H1 (cell line): ENCODE data around the gene MYO1D. TPM values are rescaled to one million over a fixed set of nuclear protein-coding genes. Genes with fewer than 3 reads are reported as not detected.

Source experiments
- CTCF ChIA-PET: fragments of 300-600 bp; sonication (Branson Sonifier 250); formaldehyde crosslinking; loops from one replicate; lab custom pipeline; 2021; ENCODE audit not compliant: partially characterized antibody; lab: Charles Lee
- POLR2A ChIA-PET: fragments of 300-600 bp; sonication (Branson Sonifier 250); formaldehyde crosslinking; loops from one replicate; lab custom pipeline; 2021; ENCODE audit warnings: inconsistent platforms; ENCODE audit not compliant: partially characterized antibody; lab: Charles Lee
- DNase-seq, 2 experiments: peaks; one replicate each; pipeline versions ENCODE4 v3.0.0 to v3.0.0-alpha.2; 2010 to 2022; ENCODE audit warnings: low spot score in 2 of 2, low read depth in 1 of 2, mixed read lengths in 1 of 2
- FAIRE-seq: peaks from 2 replicates; lab custom pipeline; 2011; peaks lifted over from hg19 to GRCh38; lab: Jason Lieb, UNC
- H2AFZ ChIP-seq: 2 replicates; pipeline ENCODE4 v1.8.1; 2012; ENCODE audit warnings: low read length, inconsistent platforms
- H2AK5ac ChIP-seq: 2 replicates; pipeline ENCODE4 v1.6.1; 2013; ENCODE audit warnings: low read depth, low read length
- H2BK120ac ChIP-seq: replicated peaks from 2 replicates; pipeline ENCODE3; 2013; ENCODE audit warnings: low read depth, low read length, inconsistent platforms
- H2BK12ac ChIP-seq: 2 replicates; pipeline ENCODE4 v1.6.1; 2013; ENCODE audit warnings: low read depth, low read length
- H2BK15ac ChIP-seq: 2 replicates; pipeline ENCODE4 v1.6.1; 2013; ENCODE audit warnings: low read length
- H2BK20ac ChIP-seq: 2 replicates; pipeline ENCODE4 v1.6.1; 2013; ENCODE audit warnings: low read length
- H2BK5ac ChIP-seq: 2 replicates; pipeline ENCODE4 v1.6.1; 2013; ENCODE audit warnings: low read depth, low read length
- H3K14ac ChIP-seq: 2 replicates; pipeline ENCODE4 v1.6.1; 2013; ENCODE audit warnings: inconsistent platforms; ENCODE audit not compliant: insufficient read length
- H3K18ac ChIP-seq: 2 replicates; pipeline ENCODE4 v1.6.1; 2013; ENCODE audit warnings: low read length; ENCODE audit errors: extremely low read depth
- H3K23ac ChIP-seq: 2 replicates; pipeline ENCODE4 v1.6.1; 2013; ENCODE audit warnings: inconsistent platforms; ENCODE audit not compliant: insufficient read length
- H3K23me2 ChIP-seq: 2 replicates; pipeline ENCODE4 v1.6.1; 2013; ENCODE audit warnings: low read depth, low read length
- H3K27ac ChIP-seq: 2 replicates; pipeline ENCODE4 v1.6.1; 2011; ENCODE audit warnings: low read depth, low read length, inconsistent platforms
- H3K27me3 ChIP-seq, 4 experiments: replicated peaks in 1 of 4; 1 replicate in 1 of 4; 2 replicates in 3 of 4; pipeline versions ENCODE4 v1.6.1 to v1.8.1; 2011 to 2013; ENCODE audit warnings: low read length in 3 of 4, mild to moderate bottlenecking in 3 of 4, inconsistent platforms in 2 of 4, mixed read lengths in 2 of 4, moderate library complexity in 1 of 4; ENCODE audit not compliant: control insufficient read depth in 3 of 4, insufficient read depth in 3 of 4; ENCODE audit errors: extremely low read depth in 1 of 4
- H3K36me3 ChIP-seq, 4 experiments: 2 replicates each; pipeline versions ENCODE4 v1.6.1 to v1.8.1; 2011 to 2013; ENCODE audit warnings: mild to moderate bottlenecking in 4 of 4, low read length in 3 of 4, moderate library complexity in 2 of 4, control low read depth in 1 of 4, inconsistent platforms in 1 of 4; ENCODE audit not compliant: insufficient read depth in 4 of 4, control insufficient read depth in 2 of 4
- H3K4ac ChIP-seq: replicated peaks from 2 replicates; pipeline ENCODE3; 2013; ENCODE audit warnings: low read length, low read depth, mixed read lengths, inconsistent platforms; ENCODE audit not compliant: insufficient read length
- H3K4me1 ChIP-seq, 4 experiments: replicated peaks in 1 of 4; 1 replicate in 1 of 4; 2 replicates in 3 of 4; pipeline versions ENCODE4 v1.6.1 to v1.8.1; 2011 to 2013; ENCODE audit warnings: low read length in 3 of 4, inconsistent platforms in 2 of 4, mixed read lengths in 1 of 4; ENCODE audit not compliant: insufficient read depth in 4 of 4, control insufficient read depth in 3 of 4
- H3K4me2 ChIP-seq, 2 experiments: 2 replicates each; pipeline versions ENCODE4 v1.6.1 to v1.8.1; 2011 to 2013; ENCODE audit warnings: low read depth in 2 of 2, low read length in 2 of 2, control low read depth in 1 of 2, inconsistent platforms in 1 of 2, mild to moderate bottlenecking in 1 of 2; ENCODE audit not compliant: insufficient read depth in 1 of 2
- H3K4me3 ChIP-seq, 4 experiments: fragments of 200-600, 300-600 bp in 1 of 4; sonication (generic), shearing (Covaris generic), sonication (Bioruptor Twin) in 1 of 4; 2 replicates each; pipeline versions ENCODE4 v1.5.1 to v1.8.1; 2011 to 2016; ENCODE audit warnings: low read length in 4 of 4, low read depth in 3 of 4, control low read depth in 2 of 4, inconsistent platforms in 2 of 4, mild to moderate bottlenecking in 2 of 4, mixed read lengths in 1 of 4, moderate library complexity in 1 of 4; ENCODE audit not compliant: insufficient read depth in 2 of 4; ENCODE audit errors: extremely low read depth in 1 of 4
- H3K56ac ChIP-seq: replicated peaks from 2 replicates; pipeline ENCODE3; 2013; ENCODE audit warnings: low read depth, mild to moderate bottlenecking, mixed read lengths, low read length, inconsistent platforms; ENCODE audit not compliant: insufficient read length
- H3K79me1 ChIP-seq: 2 replicates; pipeline ENCODE4 v1.6.1; 2013; ENCODE audit warnings: low read depth, low read length, control low read depth
- H3K79me2 ChIP-seq, 2 experiments: 2 replicates each; pipeline versions ENCODE4 v1.6.1 to v1.8.1; 2012 to 2013; ENCODE audit warnings: low read length in 2 of 2, mild to moderate bottlenecking in 2 of 2, inconsistent platforms in 1 of 2; ENCODE audit not compliant: insufficient read depth in 2 of 2, control insufficient read depth in 1 of 2
- H3K9ac ChIP-seq, 4 experiments: replicated peaks in 1 of 4; 1 replicate in 1 of 4; 2 replicates in 3 of 4; pipeline versions ENCODE4 v1.6.1 to v1.8.1; 2011 to 2013; ENCODE audit warnings: low read depth in 3 of 4, low read length in 3 of 4, control low read depth in 2 of 4, mild to moderate bottlenecking in 2 of 4, moderate library complexity in 2 of 4, inconsistent platforms in 1 of 4; ENCODE audit errors: extremely low read depth in 1 of 4
- H3K9me3 ChIP-seq, 2 experiments: 2 replicates each; pipeline versions ENCODE4 v1.6.1 to v1.8.1; 2012 to 2013; ENCODE audit warnings: mild to moderate bottlenecking in 2 of 2, moderate library complexity in 2 of 2, control low read depth in 1 of 2, inconsistent platforms in 1 of 2, low read depth in 1 of 2, low read length in 1 of 2, mixed read lengths in 1 of 2; ENCODE audit not compliant: insufficient read depth in 2 of 2
- H4K20me1 ChIP-seq, 2 experiments: replicated peaks in 1 of 2; 2 replicates each; pipeline versions ENCODE3 to v1.8.1; 2011 to 2013; ENCODE audit warnings: inconsistent platforms in 2 of 2, low read length in 2 of 2, mild to moderate bottlenecking in 1 of 2; ENCODE audit not compliant: insufficient read depth in 2 of 2, control insufficient read depth in 1 of 2
- H4K5ac ChIP-seq: 2 replicates; pipeline ENCODE4 v1.6.1; 2013; ENCODE audit warnings: low read length, low read depth, mixed read lengths, inconsistent platforms; ENCODE audit not compliant: insufficient read length
- H4K8ac ChIP-seq: 2 replicates; pipeline ENCODE4 v1.8.0; 2013; ENCODE audit warnings: mild to moderate bottlenecking, moderate library complexity, low read length, inconsistent platforms; ENCODE audit not compliant: insufficient read depth; ENCODE audit errors: extremely low read depth
- H4K91ac ChIP-seq: replicated peaks from 2 replicates; pipeline ENCODE3; 2013; ENCODE audit warnings: low read length, mixed read lengths, inconsistent platforms; ENCODE audit not compliant: insufficient read length
- CHD1 ChIP-seq: IDR thresholded peaks from 2 replicates; pipeline ENCODE4 v1.6.1; 2012; ENCODE audit warnings: low read depth, low read length, improper control_type of control experiment
- POLR2AphosphoS5 ChIP-seq: IDR thresholded peaks from 2 replicates; pipeline ENCODE4 v1.6.1; 2011; ENCODE audit warnings: low read depth, low read length
- SIRT6 ChIP-seq: IDR thresholded peaks from one replicate; pipeline ENCODE4 v1.7.1; 2012; ENCODE audit warnings: low read length, inconsistent platforms
- TBP ChIP-seq: IDR thresholded peaks from 2 replicates; pipeline ENCODE4 v1.6.1; 2011; ENCODE audit warnings: low read depth, low read length, improper control_type of control experiment
- TCF12 ChIP-seq: IDR thresholded peaks from 2 replicates; pipeline ENCODE4 v1.6.1; 2011; ENCODE audit warnings: low read depth, mild to moderate bottlenecking, low read length
- WGBS, 2 experiments: shearing (Covaris generic) in 1 of 2; methylation state at CpG; one replicate each; pipeline versions ENCODE4 v1.1.6 to v1.1.7; 2013 to 2015; ENCODE audit warnings: low lambda C conversion rate in 2 of 2, mixed read lengths in 2 of 2, inconsistent platforms in 1 of 2, low coverage in 1 of 2, missing lambda C conversion rate in 1 of 2; ENCODE audit not compliant: insufficient replicate concordance in 2 of 2, insufficient coverage in 1 of 2, insufficient read length in 1 of 2; ENCODE audit errors: extremely low coverage in 1 of 2, missing lambda C conversion rate in 1 of 2; 5-methylcytosine and 5-hydroxymethylcytosine counted together
- polyA plus RNA-seq, 7 experiments: library from polyadenylated mRNA; depleted of rRNA in 3 of 7; stranded (reverse) in 5 of 7; unstranded in 2 of 7; fragments of >200 nt in 5 of 7; fragments of 200-250 nt in 2 of 7; gene quantifications; 1 replicate in 5 of 7; 2 replicates in 1 of 7; 4 replicates in 1 of 7; pipeline versions ENCODE4 v1.2.1 to v1.2.3, GENCODE V29; 2011 to 2013; ENCODE audit warnings: missing spikeins in 2 of 7, mixed read lengths in 2 of 7
- total RNA-seq: library from RNA; stranded (reverse); fragmentation: NEBNext Ultra II Directional; extraction: Animal tissue kit (Norgen Biotek cat#: 25700); gene quantifications from 2 replicates; pipeline ENCODE4 v1.2.1, GENCODE V29; 2021

Gene MYO1D
- total and polyA plus RNA-seq, 2 of the 8 experiments (the other 6 are each of a cell fraction or from before 2014, with no cell fraction given) = 6.5 to 25.4 TPM

- no peak overlapping the region for H4K91ac ChIP-seq
- no peak overlapping the region for H2BK120ac ChIP-seq
- peaks cover 0 to 7% (median 1%) of the 10 kb centered on the region in 4 experiments; a peak in 5 of 7 replicates for H3K4me1 ChIP-seq
- 81% methylated on average over 18 of the region's 18 CpGs; no CpG with 5 or more reads in 1 of the 2 experiments for WGBS, 2 experiments
- no peak overlapping the region for H4K5ac ChIP-seq
- no peaks in the 10 kb centered on the region for H3K36me3 ChIP-seq
- H2BK20ac ChIP-seq = no peak overlapping the region
- no peak overlapping the region for H3K18ac ChIP-seq
- H4K20me1 ChIP-seq = no peaks in the 10 kb centered on the region
- DNase-seq = no peak
- no peaks in the 10 kb centered on the region for H3K79me1 ChIP-seq
- no peaks in the 10 kb centered on the region for H3K9me3 ChIP-seq
- no peak overlapping the region for H3K14ac ChIP-seq
- H2BK5ac ChIP-seq = no peak overlapping the region
- no peak overlapping the region for H4K8ac ChIP-seq
- no peaks in the 10 kb centered on the region for H3K27me3 ChIP-seq
- no peak overlapping the region for H3K23ac ChIP-seq
- no peak for TF ChIP-seq TCF12
- TF ChIP-seq CHD1 = no peak
- no peak for TF ChIP-seq TBP
- no peak for TF ChIP-seq SIRT6
- no peak for TF ChIP-seq POLR2AphosphoS5
- no peak overlapping the region for H2AFZ ChIP-seq
- ChIA-PET POLR2A (interaction anchor here (0.8 to 1.7 kb wide), 2 partner anchors 15 to 18 kb away, joined by 3 to 5 read pairs; partner anchors contain the start of gene CDK5R1), CTCF (interaction anchor here (1.1 to 1.5 kb wide), 2 partner anchors 155 to 267 kb away, joined by 3 read pairs; no protein-coding TSS in a partner anchor)
- H3K4me2 ChIP-seq = no peak overlapping the region
- no peak overlapping the region for H3K4me3 ChIP-seq
- no peak overlapping the region for H3K4ac ChIP-seq
- 0 out of 2 replicates have a peak overlapping the region, but pooled peaks have one; percentile 16 for H2BK15ac ChIP-seq
- H3K56ac ChIP-seq = no peak overlapping the region
- H2AK5ac ChIP-seq = no peak overlapping the region
- no peak overlapping the region for H3K9ac ChIP-seq
- FAIRE-seq = no peak
- H2BK12ac ChIP-seq = no peak overlapping the region
- H3K27ac ChIP-seq = peak overlapping the region; percentile 30; the same call in 1 of the 2 replicates
- no peaks in the 10 kb centered on the region for H3K79me2 ChIP-seq
- H3K23me2 ChIP-seq = no peaks in the 10 kb centered on the region
Observed at GRCh38 chr17:32504166-32504990, 372.5 kb downstream of the MYO1D start.
